8988T (cell line): ENCODE data around the gene P2RY11.

Experiments
- DNase-seq: peaks from one replicate; pipeline ENCODE4 v3.0.0; 2011

P2RY11 gene, protein sequence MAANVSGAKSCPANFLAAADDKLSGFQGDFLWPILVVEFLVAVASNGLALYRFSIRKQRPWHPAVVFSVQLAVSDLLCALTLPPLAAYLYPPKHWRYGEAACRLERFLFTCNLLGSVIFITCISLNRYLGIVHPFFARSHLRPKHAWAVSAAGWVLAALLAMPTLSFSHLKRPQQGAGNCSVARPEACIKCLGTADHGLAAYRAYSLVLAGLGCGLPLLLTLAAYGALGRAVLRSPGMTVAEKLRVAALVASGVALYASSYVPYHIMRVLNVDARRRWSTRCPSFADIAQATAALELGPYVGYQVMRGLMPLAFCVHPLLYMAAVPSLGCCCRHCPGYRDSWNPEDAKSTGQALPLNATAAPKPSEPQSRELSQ

DNA sequence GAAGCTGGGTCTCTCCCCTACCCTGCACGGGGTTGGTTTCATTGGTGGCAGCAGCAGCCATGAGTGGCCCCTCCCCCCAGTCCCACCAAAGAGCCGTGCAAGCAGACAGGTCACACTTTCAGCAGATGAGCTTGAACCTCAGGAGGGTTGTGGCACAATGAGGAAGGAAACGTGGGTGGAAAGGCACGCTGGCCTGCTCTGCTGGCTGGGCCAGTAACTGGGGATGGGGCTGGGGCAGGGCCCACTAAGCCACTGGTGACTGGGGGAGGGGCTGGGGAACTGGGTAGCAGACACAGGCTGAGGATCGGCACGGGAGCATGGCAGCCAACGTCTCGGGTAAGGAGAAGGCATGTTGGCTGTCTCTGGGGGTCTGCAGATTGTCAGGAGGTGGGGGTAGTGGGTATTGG, at the start of gene P2RY11:
P2RY11 (plus strand) TSS at position 289 of the 407 bp plus-strand sequence; CDS start at position 318, 29 bp downstream.
- no peak for DNase-seq

DNA sequence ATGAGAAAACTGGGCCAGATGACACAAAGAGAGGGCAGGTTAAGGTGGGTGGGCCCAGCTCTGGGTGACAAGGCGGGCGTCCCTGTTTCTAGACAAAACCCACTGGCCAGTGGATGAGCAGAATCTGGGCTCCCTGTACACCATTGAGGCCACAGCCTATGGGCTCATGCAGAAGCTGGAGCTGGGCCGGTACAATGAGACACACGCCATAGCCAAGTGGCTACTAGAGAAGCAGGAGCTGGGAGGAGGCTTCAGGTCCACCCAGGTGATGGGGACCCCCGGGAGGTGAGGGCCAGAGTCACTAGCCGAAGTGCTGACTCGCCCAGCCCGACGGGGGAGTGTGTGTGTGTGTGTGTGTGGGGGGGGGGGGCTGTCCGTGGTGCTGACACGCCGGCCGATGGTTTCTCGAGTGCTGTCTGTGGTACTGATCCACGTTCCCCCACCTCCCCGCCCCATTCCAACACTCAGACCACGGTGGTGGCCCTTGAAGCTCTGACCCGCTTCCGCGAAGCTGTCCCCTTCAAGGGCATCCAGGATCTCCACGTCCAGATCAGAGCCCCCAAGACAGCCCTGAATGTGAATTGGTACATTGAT, 49.7 kb upstream of the P2RY11 start:
- DNase-seq = no peak

DNA sequence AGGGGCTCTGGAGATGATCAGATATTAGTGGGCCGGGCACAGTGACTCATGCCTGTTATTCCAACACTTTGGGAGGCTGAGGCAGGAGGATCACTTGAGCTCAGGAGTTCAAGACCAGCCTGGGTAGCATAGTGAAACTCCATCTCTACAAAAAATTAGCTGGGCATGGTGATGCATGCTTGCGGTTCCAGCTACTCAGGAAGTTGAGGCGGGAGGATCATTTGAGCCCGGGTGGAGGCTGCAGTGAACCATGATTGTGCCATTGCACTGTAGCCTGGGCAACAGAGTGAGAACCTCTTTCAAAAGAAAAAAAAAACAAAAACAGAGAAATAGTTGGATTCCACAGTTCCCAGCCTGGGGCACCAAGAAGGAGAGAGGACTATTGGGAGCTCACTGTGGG, 43.3 kb upstream of the P2RY11 start:
- DNase-seq = no peak

DNA sequence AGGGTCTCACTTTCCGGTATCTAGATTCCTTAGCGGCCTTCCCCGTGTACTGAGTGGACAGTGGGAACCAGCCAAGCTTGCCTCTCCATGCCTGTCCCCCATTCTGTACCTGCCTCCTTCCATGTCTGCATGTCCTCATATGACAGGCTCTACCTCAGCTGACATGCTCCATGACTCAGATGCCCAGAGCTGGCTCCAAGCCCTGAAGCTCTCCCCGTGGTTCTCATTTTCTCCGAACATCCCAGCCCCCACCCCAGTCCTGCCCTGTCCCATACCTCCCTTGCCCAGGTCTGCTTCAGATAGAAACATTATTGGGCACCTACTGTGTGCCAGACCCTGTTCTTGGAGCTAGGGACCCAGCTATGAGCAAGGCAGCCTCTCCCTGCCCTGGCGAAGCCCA, 42.4 kb upstream of the P2RY11 start:
- DNase-seq = no peak

DNA sequence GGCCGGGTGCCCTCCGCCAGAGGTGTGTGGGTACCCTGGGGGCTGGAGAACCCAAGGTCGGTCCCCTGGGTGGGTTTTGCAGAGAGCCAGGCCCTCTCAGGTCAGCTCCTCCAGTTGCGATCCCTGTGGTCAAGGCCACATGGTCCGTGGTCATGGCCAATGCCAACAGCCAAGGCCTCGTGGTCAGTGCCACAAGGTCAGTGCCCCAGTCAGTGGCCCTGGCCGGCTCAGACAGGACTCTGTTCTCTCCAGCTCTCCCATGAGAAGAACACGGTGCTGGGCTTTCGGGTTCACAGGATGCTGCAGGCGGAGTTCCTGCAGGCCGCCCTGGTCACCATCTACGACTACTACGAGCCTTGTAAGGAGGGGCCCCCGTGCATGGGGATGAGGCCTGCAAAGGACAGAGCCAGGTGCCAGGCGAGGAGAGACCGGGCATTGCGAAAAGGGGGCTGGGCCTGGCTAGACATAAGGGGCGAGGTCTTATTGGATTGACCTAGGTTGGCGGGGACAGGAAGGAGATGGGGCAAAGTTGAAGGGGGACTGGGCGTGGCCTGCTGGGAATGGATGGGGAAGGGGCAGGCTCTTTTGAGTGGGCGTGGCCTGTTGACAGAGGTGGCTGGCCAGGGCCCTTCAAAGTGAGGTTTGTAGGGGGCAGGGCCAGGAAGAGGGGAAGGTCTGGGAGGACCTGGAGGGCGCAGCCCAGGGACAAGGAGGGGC, 40.6 kb upstream of the P2RY11 start:
- DNase-seq = no peak

DNA sequence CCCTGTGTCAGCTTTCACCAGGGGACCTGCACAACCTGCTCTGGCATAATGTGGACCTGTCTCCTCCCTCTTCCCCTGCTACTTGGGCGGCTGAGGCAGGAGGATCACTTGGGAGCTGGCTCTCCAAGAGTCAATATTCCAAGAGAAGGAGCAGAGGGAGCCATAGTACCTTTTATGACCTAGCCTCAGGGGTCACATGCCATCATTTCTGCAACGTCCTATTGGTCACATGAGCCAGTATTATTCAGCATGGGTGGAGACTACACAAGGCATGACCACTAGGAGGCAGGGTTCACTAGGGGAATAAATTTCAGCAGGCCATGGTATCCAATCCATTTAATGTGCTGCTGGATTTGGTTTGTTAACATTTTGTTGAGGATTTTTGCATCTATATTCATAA, 37.3 kb upstream of the P2RY11 start:
- no peak for DNase-seq

DNA sequence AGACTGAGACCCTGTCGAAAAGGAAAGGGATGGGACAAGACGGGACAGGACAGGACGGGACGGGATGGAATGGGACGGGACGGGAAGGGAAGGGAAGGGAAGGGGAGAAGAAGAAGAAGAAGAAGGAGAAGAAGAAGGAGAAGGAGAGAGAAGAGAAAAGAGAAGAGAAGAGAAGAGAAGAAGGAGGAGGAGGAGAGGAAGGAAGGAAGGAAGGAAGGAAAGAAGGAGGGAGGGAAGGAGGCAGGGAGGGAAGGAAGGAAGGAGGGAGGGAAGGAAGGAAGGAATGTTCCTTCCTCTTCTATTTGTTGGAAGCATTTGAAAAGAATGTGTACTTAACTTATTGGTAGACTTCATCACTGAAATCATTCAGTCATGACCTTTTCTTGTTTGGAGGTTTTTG, 35.0 kb upstream of the P2RY11 start:
- DNase-seq = no peak

DNA sequence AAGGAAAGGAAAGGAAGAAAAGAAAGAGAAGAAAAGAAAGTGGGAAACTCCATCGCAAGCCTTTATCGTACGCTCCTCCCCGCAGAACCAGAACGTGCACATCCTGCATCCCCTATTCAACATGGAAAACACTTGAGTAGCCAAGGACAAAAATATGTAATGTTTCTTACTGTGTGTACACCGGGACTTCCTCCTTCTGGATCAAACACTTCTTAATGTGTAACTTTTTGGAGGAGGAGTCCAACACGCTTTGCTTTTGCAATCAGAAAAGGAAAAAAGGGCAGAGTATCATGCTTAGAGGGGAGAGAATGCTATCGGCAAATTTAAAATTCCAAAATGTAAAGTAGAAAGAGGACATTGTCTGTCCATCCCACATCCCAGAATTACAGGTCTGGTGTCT, 33.2 kb upstream of the P2RY11 start:
- DNase-seq = no peak

DNA sequence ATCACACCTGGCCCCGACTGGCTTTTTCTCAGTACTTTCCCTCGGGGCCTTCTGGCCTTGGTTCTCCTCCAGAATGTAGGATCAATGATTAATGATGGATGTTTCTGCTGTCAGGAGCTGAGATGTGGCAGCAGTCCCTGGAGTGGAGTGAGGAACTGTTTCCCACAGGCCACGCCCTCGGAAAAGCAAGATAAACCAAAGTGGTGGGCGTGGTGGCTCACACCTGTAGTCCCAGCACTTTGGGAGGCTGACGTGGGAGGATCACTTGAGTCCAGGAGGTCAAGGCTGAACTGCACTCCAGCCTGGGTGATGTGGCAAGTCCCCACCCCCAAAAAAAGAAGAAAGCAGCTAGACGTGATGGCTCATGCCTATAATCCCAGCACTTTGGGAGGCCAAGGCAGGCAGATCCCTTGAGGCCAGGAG, 32.5 kb upstream of the P2RY11 start:
- no peak for DNase-seq

DNA sequence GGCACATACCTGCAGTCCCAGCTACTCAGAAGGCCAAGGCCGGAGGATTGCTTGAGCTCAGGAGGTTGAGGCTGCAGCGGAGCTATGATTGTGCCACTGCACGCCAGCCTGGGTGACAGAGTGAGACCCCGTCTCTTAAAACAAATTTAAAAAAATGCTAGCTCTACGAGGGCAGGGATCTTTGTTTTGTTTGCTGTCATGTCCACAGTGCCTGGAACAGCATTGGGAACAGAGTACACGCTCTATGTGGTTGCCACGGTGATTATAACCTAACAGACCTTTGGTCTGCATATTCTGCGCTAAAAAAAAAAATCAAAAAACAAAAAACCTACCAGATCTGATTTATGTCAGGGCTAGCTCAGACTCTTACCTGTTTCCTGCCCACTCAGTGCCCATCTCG, 27.6 kb upstream of the P2RY11 start:
- DNase-seq = no peak

DNA sequence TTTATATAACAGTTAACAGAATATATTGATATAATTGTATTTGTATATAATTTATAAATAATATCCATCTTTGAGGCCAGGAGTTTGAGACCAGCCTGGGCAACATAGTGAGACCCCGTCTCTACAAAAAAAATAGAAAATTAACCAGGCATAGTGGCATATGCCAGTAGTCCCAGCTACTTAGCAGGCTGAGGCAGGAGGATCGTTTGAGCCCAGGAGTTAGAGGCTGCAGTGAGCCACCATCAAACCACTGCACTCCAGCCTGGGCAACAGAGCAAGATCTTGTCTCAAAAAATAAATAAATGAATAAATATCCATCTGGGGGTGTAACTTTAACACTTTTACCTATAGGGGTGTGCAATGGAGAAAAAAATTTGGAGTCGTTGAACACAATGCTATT, 26.7 kb upstream of the P2RY11 start:
- DNase-seq = no peak

DNA sequence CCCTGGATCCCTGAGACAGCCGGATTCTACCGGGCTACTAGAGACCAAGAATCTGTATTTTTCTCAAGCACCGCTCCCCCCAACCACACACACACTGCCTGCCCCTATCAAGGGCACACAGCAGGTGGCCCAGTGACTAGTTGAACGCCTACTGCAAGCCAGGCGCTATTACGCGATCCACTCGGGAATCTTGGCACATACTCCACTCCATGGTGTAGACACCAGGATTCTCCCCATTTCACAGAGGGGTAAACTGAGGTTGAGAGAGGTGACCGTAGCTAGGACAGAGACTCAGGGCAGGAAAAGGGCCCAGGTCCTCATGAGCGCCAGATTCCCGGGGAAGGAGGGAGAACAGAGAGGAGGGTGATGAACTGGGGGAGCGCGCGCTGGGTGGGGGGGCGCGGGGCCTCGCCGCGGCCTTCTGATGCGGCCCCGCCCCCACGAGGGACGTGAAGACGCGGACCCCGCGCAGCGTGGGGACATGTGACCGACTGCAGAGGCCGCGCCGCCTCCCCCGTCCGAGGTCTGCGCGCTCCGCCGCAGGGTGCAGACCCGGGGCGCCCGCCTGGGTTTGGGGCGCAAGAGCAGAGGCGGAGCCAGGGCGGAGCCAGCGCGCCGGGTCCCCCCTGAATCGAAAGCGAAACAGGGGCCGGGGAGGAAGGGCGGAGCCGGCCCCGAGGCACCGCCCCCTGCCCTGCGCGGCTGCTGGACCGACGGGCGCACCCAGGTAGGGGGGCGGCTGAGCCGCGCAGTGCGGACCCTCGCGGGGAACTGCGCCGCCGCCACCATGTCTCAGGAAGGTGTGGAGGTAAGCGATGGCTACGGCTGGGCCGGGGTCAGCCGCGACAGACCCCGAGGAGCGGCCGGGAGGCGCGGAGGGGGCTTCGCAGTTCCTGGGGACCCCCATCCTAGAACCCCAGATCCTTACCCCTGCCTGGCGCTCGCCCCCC, 25.6 kb upstream of the P2RY11 start, which contains the start of gene SHFL:
SHFL (plus strand) TSS at position 677 of the 950 bp plus-strand sequence; CDS start at position 788, 111 bp downstream.
- DNase-seq = peak; percentile 60

DNA sequence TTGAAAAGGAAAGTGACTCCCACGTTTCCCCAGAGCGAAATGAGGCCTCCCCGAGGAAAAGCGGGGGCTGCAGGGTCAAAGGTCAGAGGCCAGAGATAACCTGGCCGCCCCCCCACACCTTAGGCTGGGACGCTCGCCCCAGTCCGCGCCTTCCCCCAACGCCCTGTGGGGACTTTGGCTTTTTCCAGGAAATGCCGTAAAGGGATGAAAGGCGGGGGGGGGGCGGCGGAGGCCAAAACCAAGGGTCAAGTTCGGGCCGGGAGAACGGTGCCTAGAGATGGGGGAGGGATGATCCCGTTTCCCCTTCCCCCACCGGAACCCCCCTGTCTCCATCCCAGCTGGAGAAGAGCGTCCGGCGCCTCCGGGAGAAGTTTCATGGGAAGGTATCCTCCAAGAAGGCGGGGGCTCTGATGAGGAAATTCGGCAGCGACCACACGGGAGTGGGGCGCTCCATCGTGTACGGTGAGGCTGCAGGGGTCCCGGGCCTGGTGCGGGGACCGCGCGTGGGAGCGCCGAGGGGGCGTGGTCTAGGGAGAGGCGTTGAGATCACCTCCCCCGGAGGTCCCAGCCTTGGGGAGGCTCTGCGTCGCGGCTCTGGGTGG, 24.8 kb upstream of the P2RY11 start:
- no peak for DNase-seq

DNA sequence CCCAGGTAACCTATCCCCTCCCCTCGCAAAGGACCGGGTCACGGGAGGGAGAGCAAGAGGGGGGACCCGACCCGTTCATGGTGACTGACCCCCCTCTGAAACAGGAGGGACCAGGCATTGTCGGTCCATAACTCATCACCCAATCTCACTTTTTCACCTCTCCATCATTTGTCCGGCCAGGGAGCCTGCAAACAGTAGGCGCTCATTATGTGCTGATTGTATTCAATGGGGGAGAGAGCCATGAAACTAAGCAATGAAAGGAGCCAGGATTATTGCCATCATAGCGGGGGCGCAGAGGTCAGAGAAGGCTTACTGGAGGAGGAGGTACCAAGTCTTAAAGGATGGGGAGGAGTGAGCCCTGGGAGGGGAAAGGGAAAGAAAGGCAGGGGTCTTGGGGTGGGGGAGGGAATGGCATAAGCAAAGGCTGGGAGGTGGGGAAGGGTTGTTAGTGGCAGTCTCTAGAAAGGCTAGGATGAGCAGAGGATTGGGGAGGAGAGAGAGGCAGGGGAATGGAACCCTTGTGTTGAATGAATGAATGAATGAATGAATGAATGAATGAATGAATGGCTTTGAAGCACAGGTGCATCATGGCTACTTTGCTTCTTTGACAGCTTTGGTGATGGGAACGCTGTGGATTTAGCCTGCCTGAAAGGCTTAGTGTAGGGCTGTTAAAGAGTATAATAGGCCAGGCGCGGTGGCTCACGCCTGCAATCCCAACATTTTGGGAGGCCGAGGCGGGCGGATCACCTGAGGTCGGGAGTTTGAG, 24.0 kb upstream of the P2RY11 start:
- DNase-seq = no peak

DNA sequence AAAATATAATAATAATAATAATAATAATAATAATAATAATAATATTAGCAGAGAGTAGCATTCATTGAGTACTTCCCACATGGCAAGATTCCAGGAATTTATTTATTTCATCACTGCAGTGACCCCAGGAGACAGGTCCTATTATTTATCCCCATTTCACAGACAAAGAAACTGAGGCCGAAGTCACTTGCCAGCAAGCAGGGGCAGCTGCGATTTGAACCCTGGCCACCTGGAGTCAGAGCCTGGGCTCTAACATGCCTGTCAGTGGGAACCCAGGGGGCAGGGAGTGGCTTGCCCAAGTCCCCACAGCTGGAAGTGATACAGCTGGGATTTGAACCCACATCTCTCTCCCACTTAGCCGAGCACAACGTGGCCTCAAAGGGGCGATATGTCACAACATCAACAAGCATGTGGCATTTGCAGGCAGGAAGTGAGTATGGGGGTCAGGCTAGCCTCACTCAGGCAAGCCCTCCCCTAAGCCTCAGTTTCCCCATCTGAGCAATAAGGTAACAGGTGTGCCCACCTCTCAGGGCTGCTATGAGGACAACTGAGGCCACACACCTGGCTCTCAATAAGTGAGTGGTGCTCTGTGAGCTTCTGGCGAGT, 22.4 kb upstream of the P2RY11 start:
- DNase-seq = no peak

DNA sequence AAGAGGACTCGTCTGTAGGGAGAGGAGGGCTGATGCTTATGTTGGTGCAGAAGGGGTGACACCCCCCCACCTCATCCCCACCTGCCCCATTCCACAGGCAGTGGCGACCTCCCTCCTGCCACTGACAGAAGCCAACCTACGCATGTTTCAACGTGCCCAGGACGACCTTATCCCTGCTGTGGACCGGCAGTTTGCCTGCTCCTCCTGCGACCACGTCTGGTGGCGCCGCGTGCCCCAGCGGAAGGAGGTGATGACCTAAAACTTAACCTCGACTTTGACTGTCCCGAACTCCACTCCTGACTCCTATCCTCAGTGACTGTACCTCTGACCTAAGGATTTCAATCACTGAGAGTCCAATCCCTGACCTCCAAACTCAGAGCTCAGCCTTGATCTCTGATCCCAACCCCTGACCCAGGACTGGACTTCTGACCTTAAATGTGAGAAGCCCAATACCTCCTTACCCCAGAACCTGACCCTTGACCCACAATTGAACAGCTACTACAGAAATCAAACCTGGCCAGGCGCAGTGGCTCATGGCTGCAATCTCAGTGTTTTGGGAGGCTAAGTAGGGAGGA, 21.6 kb upstream of the P2RY11 start:
- DNase-seq = no peak

DNA sequence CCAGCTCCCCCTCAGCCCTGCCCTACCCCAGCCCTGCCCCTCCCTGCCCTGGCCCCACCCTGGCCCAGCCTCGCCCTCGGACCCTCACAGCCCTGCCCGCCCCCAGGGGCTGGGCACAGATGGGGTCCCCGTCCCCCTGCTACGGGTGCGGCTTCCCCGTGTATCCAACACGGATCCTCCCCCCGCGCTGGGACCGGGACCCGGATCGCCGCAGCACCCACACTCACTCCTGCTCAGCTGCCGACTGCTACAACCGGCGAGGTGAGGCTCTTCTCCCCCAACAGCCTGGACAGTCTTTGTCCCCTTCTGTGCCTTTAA, 20.2 kb upstream of the P2RY11 start:
- no peak for DNase-seq

DNA sequence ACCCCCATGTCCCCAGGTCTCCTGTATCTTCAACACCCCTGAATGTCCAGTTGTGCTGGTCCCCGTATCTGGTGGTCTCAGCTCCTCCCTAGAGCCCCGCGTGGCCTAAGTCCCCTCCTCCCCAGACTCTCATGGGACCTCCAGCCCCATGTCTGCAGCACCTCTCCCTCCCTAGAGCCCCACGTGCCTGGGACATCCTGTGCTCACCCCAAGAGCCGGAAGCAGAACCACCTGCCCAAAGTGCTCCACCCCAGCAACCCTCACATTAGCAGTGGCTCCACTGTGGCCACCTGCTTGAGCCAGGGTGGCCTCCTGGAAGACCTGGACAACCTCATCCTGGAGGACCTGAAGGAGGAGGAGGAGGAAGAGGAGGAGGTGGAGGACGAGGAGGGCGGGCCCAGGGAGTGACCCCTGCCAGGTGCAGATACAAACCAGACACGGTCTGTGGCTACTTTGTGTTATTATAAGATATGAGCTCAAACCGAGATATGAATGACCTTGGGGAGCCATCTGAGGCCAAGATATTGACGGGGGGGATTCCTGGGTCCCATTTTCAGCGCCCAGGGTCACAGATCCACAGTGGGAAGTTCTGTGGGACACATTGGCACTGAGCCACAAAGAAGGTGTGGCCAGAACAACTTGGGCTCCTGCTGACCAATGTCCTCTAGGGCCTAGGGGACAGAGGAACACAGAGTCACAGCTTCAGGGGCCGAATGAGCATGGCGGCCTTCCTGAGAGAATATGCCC, 19.4 kb upstream of the P2RY11 start:
- DNase-seq = no peak

DNA sequence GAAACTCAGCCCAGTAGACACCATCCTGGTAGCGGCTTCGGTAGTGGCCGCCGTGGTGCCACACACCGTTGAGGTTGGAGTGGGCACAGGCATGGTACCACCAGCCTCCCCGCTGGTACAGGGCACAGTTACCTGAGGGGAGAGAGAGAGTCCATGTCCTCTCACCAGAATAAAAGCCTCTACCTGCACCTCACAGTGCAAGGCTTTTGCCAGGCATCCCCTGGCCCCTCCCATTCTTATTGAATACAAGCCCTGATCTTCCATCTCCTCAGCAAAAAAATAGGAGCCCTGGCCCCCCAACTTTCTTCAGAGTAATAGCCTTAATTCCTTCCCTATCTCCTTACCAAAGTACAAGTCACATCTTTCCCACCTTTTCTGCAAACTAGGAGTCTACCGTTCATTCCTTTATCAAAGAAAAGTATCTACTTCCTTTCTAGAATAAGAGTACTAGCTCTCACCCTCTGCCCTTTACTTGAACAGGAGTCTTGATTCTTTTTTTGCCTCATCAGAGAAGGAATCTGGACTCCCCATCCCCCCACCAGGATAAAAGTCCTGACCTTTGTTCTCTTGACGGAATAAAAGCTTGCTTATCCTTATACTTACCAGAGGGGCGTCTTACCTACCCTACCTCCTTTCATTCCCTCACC, 18.7 kb upstream of the P2RY11 start:
- DNase-seq = no peak
